Activated T-cell treated with anti-CD3 and anti-CD28 coated beads for 24 hours (primary cell): ENCODE data around the gene KIAA0513.
A peak's percentile ranks its signal among the peaks of the same experiment; 100 is the strongest.
"Not testable (repeated sequence)": the region's sequence is repeated elsewhere in the genome, so short reads cannot be mapped to it uniquely, and the experiment has no call there.

ENCODE experiments used
- DNase-seq: peaks from one replicate; pipeline ENCODE4 v3.0.0-alpha.2; 2020; ENCODE audit warnings: low read depth

Gene KIAA0513

DNA sequence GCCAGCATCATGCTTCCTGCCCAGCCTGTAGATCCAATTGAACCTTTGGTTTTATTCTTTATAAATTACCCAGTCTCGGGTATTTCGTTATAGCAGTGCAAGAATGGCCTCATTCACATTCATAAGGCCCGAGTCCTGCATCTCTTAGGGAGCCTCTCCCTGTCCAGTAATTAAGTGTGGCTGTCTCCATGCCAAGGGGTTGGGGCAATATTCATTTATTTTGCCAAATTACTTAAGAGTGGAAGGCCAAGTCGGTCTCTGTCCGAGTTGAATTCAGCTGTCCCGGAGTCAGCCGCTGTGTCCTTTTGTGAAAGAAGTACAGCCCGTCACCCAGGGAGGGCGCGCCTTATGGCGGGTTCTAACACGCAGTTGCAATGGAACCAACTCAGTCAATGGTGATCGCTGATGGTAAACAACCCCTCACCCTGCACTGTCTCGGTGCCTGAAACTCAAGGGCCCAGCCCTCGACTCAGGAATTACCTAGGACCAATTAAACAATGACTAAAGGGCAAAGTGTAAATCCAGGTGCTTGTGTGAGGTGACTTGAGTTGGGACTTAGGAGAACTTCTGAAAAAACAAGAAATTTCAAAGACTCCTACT, 22.2 kb downstream of the KIAA0513 start:
- DNase-seq = no peak

DNA sequence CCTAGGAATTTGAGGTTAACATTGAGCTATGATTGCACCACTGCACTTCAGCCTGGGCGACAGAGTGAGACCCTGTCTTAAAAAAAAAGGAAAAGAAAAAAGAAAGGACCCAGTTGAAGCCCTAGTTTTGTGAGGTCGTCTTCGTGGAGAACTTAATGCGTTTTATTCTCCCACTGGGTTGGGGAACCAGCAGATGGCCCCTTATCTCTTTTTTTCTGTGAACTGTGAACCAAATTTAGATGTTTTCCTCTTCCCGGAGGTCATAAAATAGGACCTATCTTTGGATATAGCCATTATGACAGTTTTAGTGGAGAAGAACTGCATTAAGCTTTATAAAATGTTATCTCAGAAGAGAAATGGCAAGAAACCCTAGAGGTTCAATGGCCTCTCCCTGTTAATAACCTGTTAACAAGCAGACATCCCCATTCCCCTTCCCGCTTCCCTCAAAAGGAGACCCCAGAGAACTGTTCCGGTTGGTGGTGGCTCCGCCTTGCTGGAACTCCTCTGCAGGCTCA, 23.5 kb downstream of the KIAA0513 start:
- DNase-seq = no peak

DNA sequence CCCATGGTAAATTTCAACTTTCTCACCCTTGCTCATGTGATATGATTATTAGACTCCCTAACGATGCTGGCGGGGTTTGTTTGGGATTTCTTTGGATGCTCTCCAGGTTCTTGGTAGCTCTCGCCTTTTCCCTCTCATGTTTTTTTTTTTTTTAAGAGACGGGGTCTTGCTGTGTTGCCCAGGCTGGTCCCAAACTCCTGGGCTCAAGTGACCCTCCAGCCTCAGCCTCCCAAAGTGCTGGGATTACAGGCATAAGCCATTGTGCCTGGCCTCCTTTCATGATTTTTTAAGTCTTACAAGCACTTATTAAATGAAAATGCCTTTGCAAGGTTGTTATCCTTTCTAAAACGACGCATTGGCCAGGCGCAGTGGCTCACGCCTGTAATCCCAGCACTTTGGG, 24.1 kb downstream of the KIAA0513 start:
- DNase-seq = no peak

DNA sequence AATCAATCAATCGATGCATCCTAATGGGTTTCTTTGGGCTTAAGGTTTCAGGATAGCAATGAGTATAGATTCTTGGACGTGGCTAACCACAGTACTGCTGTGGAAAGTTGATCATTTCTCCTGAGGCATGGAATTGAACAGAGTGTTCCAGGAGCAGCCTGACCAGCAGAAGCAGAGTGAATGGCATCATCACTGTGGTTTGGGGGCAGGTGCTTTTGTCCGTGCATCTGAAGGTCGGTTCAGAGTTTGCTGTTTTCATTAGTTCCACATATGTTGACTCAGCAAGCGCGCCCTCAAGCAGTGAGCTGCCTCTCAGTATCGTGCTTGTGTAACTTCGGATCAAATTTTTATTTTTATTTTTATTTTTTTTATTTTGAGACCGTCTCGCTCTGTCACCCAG, 24.9 kb downstream of the KIAA0513 start:
- no peak for DNase-seq

DNA sequence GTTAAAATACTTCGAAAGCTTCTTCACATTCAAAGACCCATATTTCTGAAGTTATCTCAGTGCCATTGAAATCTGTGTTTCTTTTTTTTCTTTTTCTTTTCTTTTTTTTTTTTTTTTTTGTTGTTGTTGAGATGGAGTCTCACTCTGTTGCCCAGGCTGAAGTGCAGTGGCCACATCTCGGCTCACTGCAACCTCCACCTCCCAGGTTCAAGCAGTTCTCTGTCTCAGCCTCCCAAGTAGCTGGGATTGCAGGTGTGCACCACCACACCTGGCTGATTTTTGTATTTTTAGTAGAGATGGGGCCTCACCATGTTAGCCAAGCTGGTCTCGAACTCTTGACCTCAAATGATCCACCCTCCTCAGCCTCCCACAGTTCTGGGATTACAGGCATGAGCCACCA, 26.7 kb downstream of the KIAA0513 start:
- DNase-seq = not testable (repeated sequence)

DNA sequence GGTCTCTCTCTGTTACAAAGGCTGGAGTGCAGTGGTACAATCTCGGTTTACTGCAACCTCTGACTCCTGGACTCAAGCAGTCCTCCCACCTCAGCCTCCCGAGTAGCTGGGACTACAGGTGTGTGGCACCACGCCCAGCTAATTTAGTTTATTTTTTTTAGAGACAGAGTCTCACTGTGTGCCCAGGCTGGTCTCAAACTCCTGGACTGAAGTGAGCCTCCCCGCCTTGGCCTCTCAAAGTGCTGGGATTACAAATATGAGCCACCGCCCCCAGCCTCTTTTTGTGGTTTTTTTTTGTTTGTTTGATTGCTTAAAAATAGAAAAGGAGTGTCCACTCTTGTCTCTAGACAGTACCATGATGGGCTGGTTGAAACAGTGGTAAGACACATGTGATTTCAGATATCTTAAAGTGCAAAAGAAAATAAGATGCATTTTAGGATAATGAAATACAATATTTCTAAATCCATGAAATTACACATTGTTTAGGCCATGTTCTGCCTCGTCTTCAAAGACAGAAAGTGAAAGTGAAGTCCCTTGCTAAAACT, 27.4 kb downstream of the KIAA0513 start:
- DNase-seq = no peak

DNA sequence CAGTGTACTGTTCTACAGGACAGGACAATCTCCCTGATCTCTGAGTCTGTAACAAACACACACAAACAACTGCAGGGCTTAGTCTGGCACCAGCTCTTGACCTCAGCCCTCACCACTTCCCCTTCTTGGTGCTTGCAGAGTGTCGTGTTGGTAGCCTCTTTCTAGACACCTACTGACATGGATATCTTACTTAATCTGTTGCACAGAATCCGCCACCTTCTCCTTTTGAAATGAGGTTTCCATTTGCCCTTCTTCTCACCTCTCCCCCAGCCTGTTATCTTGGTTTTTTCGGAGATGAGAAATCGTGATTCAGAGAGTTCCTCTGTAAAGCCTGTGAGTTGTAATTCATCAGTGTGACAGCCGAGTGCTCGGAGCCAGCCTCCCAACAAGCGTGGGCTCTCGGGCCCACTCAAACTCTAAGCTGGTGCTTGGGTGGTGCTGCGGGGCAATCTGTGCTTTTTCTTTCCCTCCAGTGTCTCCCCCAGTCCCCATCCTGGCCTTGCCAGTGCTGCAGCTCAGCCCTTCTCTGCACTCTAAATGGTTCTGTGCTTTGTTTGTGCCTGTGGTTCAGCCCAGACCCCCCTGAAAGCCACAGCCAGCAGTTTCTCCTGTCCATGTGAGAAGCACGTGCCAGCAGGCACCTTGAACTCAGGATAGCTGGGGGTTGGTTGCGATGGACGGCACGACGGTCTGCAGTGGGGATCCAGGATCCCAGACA, 28.1 kb downstream of the KIAA0513 start:
- DNase-seq = peak; percentile 64

DNA sequence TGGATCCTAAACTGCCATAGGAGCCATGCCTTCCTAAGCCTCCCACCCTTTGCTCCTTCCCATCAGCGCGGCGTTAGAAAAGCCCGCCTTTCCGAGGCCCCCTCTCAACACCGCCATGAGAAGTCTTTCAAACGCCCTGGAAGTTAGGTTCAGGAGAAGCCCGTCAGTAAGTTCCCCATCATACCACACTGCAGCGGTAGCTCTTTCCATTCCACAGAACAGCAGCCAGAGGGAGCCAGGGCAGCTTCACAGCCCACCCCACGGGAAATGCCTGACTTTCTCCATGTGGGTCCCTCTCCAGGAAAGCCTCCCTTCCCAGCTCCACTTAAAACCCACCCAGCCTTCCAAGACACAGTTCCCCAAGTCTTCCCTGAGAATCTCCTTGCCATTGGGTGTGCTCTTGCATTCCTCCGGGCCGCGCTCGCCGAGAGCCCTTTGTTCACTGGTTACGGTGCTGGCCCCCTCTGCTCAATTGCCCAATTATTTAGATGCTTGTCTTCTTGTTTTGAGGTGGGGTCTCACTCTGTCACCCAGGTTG, 28.7 kb downstream of the KIAA0513 start:
- DNase-seq = no peak

DNA sequence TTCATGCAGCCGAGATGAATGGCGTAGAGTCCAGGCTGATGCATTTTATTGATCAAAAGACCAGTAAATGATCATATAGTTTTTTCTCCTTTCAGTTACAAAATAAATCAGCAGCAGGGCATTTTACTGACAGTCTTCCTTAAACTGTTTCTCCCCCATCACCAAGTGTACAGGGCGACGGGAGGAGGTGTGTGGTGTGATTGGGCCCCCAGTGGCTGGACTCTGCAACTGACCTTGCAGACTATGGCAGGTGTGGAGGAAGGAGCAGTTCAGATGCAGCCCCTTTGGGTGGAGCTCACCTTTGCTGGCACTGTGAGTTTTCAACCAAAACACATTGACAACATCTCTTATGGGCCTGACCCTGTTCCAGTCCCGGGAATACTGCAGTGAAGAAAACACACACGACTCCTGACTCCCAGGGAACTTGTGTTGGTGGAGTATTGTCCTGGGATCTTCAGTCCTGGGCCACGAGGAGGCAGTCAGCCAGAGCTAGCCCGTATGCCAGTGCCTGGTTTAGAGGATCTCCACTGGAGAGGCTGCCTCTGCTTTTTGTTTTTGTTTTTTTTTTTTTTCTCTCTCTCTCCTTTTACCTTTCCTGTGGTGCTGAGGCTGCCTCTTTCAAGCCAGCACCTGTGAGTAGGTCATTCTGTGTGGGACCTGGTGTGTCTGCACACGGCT, 29.8 kb downstream of the KIAA0513 start:
- no peak for DNase-seq

DNA sequence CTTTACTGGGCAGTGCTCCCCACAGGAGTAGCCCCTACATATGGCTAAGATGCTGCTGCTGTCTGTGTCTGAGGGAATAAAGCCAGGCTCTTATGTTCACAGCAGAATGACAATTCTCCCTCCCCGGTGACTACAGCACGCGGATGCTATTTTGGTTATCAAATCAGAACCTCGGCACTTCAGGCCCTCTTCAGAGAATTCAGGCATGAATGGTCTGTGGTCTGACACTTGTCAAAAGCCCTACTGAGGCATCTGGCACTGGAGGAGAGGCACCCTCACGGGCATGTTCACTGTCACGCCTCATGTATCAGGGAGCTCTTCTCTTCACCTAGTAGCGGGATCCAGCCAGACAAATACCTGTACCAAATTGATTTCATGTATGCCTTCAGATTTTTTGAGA, 30.4 kb downstream of the KIAA0513 start:
- no peak for DNase-seq

DNA sequence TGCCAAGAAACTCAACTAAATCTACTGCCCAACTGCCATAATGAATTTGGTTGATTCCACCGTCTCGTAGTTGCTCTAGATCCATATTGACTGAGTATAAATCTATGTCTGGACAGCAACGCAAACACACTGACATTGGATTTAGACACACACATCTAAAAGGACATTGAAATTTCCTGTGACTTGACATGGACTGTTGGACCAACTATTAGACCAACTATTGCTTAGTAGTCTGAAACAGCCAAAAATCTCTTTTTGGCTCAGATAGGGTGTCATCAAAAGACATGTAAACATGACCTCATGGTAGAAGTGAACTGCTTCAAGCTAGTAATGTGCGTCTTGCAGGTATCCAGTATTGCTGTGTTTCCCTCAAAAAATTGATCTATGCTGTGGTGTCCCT, 31.3 kb downstream of the KIAA0513 start:
- no peak for DNase-seq

DNA sequence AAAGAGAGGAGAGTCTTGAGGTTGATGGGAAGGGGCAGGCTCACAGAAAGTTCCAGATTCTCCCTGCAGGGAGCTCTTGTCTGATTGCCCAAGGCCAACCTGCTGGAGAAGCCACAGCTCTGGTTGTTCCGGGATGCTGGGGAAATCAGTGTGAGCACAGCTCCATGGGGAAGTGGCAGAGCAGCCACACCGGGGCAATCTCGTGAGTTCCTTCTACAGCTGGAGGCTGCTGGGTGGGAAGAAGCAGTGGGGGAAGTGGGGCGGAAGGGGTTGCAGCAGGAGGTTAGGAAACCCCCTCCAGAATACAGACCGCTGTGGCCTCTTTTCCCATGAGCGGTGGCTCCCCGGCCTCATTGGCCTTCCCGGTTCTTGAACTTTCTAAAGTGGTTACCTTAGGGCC, 34.0 kb downstream of the KIAA0513 start:
- no peak for DNase-seq

DNA sequence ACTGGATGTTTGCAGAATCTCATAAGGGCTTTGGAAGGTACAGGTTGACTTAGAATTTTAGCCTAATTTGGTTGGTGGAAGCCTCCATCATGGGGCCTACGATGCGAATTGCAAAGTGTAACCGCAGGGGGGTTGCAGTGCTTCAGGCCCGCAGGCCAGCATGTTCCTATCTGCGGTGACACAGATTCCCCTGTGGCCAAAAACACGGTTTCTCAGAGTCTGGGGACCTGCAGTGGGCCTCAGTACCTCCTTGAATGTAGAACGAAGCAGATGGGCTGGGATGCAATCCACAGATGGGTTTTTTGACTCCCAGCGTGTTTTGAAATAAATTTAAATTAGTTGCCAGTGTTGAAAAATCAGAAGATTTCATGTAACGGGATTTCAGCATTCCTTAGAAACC, 34.7 kb downstream of the KIAA0513 start:
- DNase-seq = no peak

DNA sequence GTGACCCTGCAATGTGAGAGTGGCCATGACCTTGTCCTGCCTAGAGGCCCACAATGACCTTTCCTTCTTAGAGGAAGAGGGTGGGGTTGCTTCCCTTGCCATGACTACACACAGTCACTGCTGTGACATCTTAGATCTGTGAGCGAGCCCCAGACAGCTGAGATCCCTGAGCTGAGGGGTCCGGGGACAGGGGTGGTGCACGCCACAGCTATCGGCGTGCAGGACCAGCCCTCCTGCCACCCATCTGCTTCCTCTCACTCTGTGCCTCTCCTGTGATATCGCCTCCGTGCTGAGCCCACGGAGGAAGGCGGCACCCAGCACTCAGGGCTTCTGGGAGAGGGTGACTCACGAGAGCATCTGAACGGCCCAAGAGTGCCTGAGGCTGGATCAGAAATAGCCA, 35.2 kb downstream of the KIAA0513 start:
- no peak for DNase-seq

DNA sequence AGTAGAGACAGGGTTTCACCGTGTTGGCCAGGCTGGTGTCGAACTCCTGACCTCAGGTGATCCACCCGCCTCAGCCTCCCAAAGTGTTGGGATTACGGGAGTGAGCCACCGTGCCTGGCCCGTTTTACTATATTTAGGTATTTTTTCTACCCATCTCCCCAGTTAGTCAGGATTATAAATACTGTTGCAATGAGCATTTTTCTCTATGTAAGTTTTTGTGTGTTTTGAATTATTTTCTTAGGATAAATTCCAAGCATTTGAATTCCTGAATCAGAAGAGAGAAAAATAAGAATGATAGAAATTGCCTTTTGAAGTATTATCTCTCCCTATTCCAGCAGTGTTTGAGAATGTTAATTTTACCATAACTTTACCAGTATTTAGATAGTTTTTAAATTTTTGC, 36.6 kb downstream of the KIAA0513 start:
- no peak for DNase-seq

DNA sequence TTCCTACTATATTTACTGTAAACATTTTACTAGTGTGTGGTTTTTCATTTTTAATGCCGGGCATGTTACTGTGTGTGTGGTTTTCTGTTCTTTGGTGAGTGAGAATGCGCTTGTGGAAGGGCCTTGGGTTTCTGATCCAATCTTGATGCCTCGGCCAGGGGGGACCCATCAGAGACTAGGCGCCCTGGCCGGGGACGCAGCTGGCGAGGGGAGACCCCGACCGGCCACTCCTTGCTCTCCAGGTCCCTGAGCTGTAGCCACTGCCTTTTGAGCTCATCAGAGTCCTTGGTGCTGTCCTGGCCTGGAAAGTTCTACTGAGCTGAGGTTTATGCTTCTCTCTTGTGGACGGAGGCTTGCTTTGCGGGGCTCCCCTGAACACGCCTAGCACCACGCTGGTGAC, 37.5 kb downstream of the KIAA0513 start:
- no peak for DNase-seq

DNA sequence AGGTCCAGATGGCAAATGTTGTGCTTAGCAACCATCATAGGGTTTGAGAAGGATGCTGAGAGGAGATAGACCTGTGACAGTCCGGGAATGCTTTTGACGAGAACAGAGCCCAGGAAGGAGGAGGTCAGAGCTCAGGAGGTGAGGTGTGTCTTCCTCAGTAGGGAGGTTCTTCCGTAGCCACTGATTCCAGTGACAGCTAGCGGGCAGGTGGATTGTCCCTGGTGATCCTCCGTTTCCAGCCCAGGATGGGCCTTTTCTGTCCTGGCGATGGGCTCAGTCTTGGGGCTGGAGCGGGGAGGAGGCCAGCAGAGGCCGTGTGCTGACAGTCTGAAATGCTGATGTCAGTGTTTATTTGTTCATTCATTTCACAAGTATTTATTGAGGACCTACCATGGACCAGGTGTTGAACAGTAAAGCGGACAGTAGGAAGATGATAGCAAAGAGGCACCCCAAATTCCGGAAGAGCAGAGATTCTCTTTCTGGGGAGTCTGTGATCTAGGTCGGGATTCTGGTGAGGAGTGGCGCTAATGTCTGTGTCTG, 38.8 kb downstream of the KIAA0513 start:
- no peak for DNase-seq

DNA sequence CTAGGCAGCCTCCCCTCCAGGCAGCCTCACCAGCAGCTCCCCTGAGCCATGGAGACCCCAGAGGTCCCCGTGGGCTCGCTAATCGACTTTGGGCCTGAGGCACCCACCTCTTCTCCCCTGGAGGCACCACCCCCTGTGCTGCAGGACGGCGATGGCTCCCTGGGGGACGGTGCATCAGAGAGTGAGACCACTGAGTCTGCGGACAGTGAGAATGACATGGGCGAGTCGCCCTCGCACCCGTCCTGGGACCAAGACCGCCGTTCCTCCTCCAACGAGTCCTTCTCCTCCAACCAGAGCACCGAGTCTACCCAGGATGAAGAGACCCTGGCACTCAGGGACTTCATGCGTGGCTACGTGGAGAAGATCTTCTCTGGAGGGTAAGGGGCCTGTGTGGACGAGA, 39.4 kb downstream of the KIAA0513 start:
- DNase-seq = no peak

DNA sequence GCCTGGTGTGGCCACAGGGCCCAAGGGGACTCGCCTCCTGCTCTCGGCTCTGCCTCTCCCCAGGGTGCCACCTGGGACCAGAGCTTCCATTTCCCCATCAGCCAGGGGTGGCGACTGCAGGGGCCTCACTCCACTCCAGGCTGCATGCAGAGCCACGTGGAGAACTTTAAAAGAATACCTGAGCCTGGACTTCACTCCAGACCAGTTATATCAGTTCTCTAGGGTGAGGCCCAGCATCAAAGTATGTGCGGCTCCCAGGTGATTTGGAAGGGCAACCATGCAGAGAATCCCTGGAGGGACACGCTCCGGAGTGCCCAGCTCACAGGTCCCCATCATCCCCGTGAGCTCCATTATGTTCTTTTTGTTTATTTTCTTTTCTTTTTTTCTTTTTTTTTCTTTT, 39.8 kb downstream of the KIAA0513 start:
- DNase-seq = no peak

DNA sequence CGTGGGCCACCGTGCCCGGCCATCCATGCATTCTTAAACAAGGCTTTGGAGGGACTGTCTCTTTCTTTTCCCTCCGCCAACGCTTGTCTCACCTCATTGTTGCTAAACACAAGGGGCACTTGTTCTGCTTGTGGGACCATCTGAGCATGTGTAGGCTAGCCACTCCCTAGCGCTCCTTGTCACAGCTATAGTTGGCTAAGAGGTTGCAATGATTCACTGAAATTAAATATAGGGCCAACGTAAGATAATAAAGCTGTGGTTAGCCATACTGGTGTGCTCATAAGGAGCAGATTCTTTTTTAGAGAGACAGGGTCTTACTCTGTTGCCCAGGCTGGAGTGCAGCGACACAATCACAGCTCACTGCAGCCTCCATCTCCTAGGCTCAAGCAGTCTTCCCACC, 41.2 kb downstream of the KIAA0513 start:
- no peak for DNase-seq

DNA sequence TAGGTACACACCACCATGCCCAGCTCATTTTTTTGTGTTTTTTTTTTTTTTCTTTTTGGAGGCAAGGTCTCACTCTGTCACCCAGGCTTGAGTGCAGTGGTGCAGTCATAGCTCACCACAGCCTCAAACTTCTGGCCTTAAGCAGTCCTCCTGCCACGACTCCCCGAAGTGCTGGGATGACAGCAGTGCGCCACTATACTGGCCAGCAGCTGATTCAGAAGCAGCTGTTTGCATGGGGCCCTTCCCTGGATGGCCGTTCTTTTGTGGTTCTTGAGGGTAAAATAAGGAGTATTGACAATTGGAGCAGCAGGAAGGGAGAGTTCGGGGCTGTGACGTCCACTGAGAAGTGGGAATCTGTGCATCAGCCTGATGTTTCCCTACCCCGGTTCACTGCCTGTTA, 41.6 kb downstream of the KIAA0513 start:
- no peak for DNase-seq

DNA sequence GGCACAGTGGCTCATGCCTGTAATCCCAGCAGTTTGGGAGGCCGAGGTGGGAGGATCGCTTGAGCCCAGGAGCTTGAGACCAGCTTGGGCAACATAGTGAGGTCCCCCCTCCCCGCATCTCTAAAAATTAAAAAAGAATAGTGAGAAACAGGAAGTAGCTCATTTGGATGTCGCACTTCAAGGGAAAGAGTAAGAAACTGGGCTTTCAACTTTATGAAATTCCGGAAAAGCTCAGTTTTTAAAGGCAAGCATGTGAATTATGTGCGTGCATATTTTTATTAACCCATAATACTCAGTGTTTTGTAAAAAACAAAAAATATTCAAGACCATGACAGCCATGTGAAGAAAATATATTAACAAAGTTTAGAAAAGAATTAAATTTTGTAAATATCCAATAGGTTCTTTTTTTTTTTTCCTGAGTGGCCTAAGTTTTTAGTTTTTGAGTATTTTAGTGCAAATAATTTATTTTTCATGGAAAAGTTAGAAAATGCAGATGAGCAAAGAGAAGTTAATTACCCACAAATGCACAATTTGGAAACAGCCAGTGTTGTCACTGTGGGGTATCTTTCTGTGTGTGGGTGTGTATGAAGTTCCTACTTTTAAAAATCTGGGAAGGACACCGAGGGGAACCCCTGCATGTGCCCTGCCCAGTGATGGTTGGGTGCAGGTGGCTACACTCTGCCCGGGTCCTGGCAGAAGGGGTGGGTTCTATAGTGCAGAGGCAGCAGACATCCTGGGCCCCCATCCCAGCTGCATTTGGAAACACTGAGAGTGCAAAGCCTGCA, 44.7 kb downstream of the KIAA0513 start:
- DNase-seq = no peak
